Ureter (tissue), 1 donor: ENCODE results near the gene EHD4. TPM values are rescaled to one million over a fixed set of nuclear protein-coding genes. Genes with fewer than 3 reads are reported as not detected.
A peak's percentile ranks its signal among the peaks of the same experiment; 100 is the strongest.

ENCODE experiments used
- DNase-seq: peaks from one replicate; pipeline ENCODE4 v3.0.0-alpha.2; 2020; ENCODE audit warnings: low spot score
- total RNA-seq: library from RNA; stranded (reverse); gene quantifications from one replicate; pipeline ENCODE4 v1.2.4, GENCODE V29; 2023
- donor health status: DM: yes; HTN: yes; CAD: no.

The EHD4 gene
- total RNA-seq, 1 donor from 2014 or later: 64.1 TPM

- DNase-seq: peak; percentile 37
Measured at GRCh38 chr15:41980654-41981323, 8.4 kb upstream of the EHD4 start.

GRCh38 chr15:41979493-41980266 is 7.3 kb upstream of the EHD4 start:
- peak; percentile 35 for DNase-seq

- DNase-seq: peak; percentile 20
Measured at GRCh38 chr15:41978534-41978933, 6.2 kb upstream of the EHD4 start.

- no peak for DNase-seq
Measured at GRCh38 chr15:41977757-41978383, 5.5 kb upstream of the EHD4 start.

GRCh38 chr15:41975669-41976068 is 3.3 kb upstream of the EHD4 start:
- DNase-seq: peak; percentile 8

GRCh38 chr15:41974041-41974440 is 1.7 kb upstream of the EHD4 start:
- no peak for DNase-seq

GRCh38 chr15:41971895-41972252 is 483 bp downstream of the EHD4 start:
- DNase-seq: peak; percentile 44

GRCh38 chr15:41971089-41971894 is 1.1 kb downstream of the EHD4 start:
- peak; percentile 64 for DNase-seq

GRCh38 chr15:41970456-41970855 is 1.9 kb downstream of the EHD4 start:
- peak; percentile 12 for DNase-seq

GRCh38 chr15:41969851-41970431 is 2.4 kb downstream of the EHD4 start:
- peak; percentile 42 for DNase-seq

- no peak for DNase-seq
Measured at GRCh38 chr15:41968701-41969100, 3.7 kb downstream of the EHD4 start.

GRCh38 chr15:41967506-41968206 is 4.7 kb downstream of the EHD4 start:
- DNase-seq: peak; percentile 44

- DNase-seq: peak; percentile 38
Measured at GRCh38 chr15:41966920-41967465, 5.4 kb downstream of the EHD4 start.

GRCh38 chr15:41966414-41966812 is 5.9 kb downstream of the EHD4 start:
- peak; percentile 37 for DNase-seq

- peak; percentile 38 for DNase-seq
Measured at GRCh38 chr15:41965441-41966413, 6.6 kb downstream of the EHD4 start.

GRCh38 chr15:41961595-41962202 is 10.7 kb downstream of the EHD4 start:
- no peak for DNase-seq

- DNase-seq: no peak
Measured at GRCh38 chr15:41961001-41961518, 11.3 kb downstream of the EHD4 start.

GRCh38 chr15:41958002-41958420 is 14.3 kb downstream of the EHD4 start:
- no peak for DNase-seq
